ENCODE data around the gene IQSEC3.

Gene IQSEC3

GRCh38 chr12:204261-204678 lies 137.7 kb downstream of the IQSEC3 start:
- peak overlapping the region; percentile 89 for H3K4me2 ChIP-seq (ENCODE audit: low read length, poor library complexity, severe bottlenecking)
- H3K23ac ChIP-seq (ENCODE audit: low read length in 2 of 2): no peak overlapping the region
- H4K8ac ChIP-seq (ENCODE audit: low read length): no peak overlapping the region
- 64% methylated on average over 11 of the region's 11 CpGs for WGBS
- no peak overlapping the region for H3K4ac ChIP-seq (ENCODE audit: low read depth in 1 of 2, low read length in 2 of 2)
- H2AFZ ChIP-seq (ENCODE audit: low read depth, low read length): no peak overlapping the region
- H3K9ac ChIP-seq (ENCODE audit: low read length): peak overlapping the region; percentile 62
- peaks cover 0 to 3% of the 10 kb centered on the region in 2 experiments for H3K36me3 ChIP-seq (ENCODE audit: control insufficient read depth in 1 of 2, insufficient read depth in 2 of 2, low read depth in 1 of 2, low read length in 2 of 2)
- H3K79me1 ChIP-seq (replicated peaks; ENCODE audit: low read length, poor library complexity, severe bottlenecking): no peaks in the 10 kb centered on the region
- no peak overlapping the region for H2BK15ac ChIP-seq (ENCODE audit: low read depth, poor library complexity, severe bottlenecking)
- no peak overlapping the region for H2BK12ac ChIP-seq (ENCODE audit: low read length in 2 of 2)
- H2BK5ac ChIP-seq (ENCODE audit: low read depth, low read length, poor library complexity, severe bottlenecking): no peak overlapping the region
- H2BK120ac ChIP-seq (ENCODE audit: low read depth, low read length): no peak overlapping the region
- H2AK5ac ChIP-seq (ENCODE audit: low read length, severe bottlenecking): no peak overlapping the region
- DNase-seq: no peak
- peaks cover 21% of the 10 kb centered on the region for H3K4me1 ChIP-seq (ENCODE audit: control insufficient read depth, insufficient read depth, low read depth, low read length)
- peaks cover 53 to 83% of the 10 kb centered on the region in 2 experiments for H3K27me3 ChIP-seq (ENCODE audit: control insufficient read depth in 1 of 2, insufficient read depth in 1 of 2, low read length in 2 of 2)
- no peaks in the 10 kb centered on the region for H3K9me3 ChIP-seq (ENCODE audit: control insufficient read depth, low read length)
- H3K14ac ChIP-seq (ENCODE audit: low read length in 2 of 2): no peak overlapping the region
- no peak overlapping the region for H3K18ac ChIP-seq (ENCODE audit: low read depth in 1 of 2, low read length in 2 of 2)
- no peak overlapping the region for H4K91ac ChIP-seq (ENCODE audit: low read length)
- H3K4me3 ChIP-seq (ENCODE audit: insufficient read depth in 1 of 2, low read depth in 1 of 2, low read length in 2 of 2): peak overlapping the region in 1 of 2 experiments; percentile 67
- H3K27ac ChIP-seq (ENCODE audit: low read length, poor library complexity, severe bottlenecking): no peak overlapping the region

GRCh38 chr12:205026-205425 lies 138.5 kb downstream of the IQSEC3 start:
- Histone ChIP-seq H2AFZ (ENCODE audit: low read depth, low read length) (no peak overlapping the region), H3K4ac (ENCODE audit: low read depth in 1 of 2, low read length in 2 of 2) (no peak overlapping the region), H3K18ac (ENCODE audit: low read depth in 1 of 2, low read length in 2 of 2) (no peak overlapping the region), H3K4me2 (ENCODE audit: low read length, poor library complexity, severe bottlenecking) (no peak overlapping the region), H4K91ac (ENCODE audit: low read length) (no peak overlapping the region), H2BK5ac (ENCODE audit: low read depth, low read length, poor library complexity, severe bottlenecking) (no peak overlapping the region), H3K9ac (ENCODE audit: low read length) (no peak overlapping the region), H3K9me3 (ENCODE audit: control insufficient read depth, low read length) (no peaks in the 10 kb centered on the region), H3K27me3 (ENCODE audit: control insufficient read depth in 1 of 2, insufficient read depth in 1 of 2, low read length in 2 of 2) (peaks cover 60 to 91% of the 10 kb centered on the region in 2 experiments), H3K4me3 (ENCODE audit: insufficient read depth in 1 of 2, low read depth in 1 of 2, low read length in 2 of 2) (no peak overlapping the region), H3K36me3 (ENCODE audit: control insufficient read depth in 1 of 2, insufficient read depth in 2 of 2, low read depth in 1 of 2, low read length in 2 of 2) (peaks cover 0 to 3% of the 10 kb centered on the region in 2 experiments), H3K79me1 (replicated peaks; ENCODE audit: low read length, poor library complexity, severe bottlenecking) (no peaks in the 10 kb centered on the region), H3K27ac (ENCODE audit: low read length, poor library complexity, severe bottlenecking) (no peak overlapping the region), H3K4me1 (ENCODE audit: control insufficient read depth, insufficient read depth, low read depth, low read length) (peaks cover 21% of the 10 kb centered on the region), H2AK5ac (ENCODE audit: low read length, severe bottlenecking) (no peak overlapping the region), H3K14ac (ENCODE audit: low read length in 2 of 2) (no peak overlapping the region), H2BK120ac (ENCODE audit: low read depth, low read length) (no peak overlapping the region), H4K8ac (ENCODE audit: low read length) (no peak overlapping the region), H2BK15ac (ENCODE audit: low read depth, poor library complexity, severe bottlenecking) (no peak overlapping the region), H2BK12ac (ENCODE audit: low read length in 2 of 2) (no peak overlapping the region), H3K23ac (ENCODE audit: low read length in 2 of 2) (no peak overlapping the region)
- no peak for DNase-seq
- 92% methylated on average over 4 of the region's 4 CpGs for WGBS

GRCh38 chr12:206746-207440 lies 140.3 kb downstream of the IQSEC3 start:
- H3K9ac ChIP-seq (ENCODE audit: low read length): no peak overlapping the region
- H3K4me1 ChIP-seq (ENCODE audit: control insufficient read depth, insufficient read depth, low read depth, low read length): peaks cover 17% of the 10 kb centered on the region
- no peaks in the 10 kb centered on the region for H3K79me1 ChIP-seq (replicated peaks; ENCODE audit: low read length, poor library complexity, severe bottlenecking)
- peaks cover 60 to 96% of the 10 kb centered on the region in 2 experiments for H3K27me3 ChIP-seq (ENCODE audit: control insufficient read depth in 1 of 2, insufficient read depth in 1 of 2, low read length in 2 of 2)
- H4K91ac ChIP-seq (ENCODE audit: low read length): no peak overlapping the region
- H3K23ac ChIP-seq (ENCODE audit: low read length in 2 of 2): peak overlapping the region in 1 of 2 experiments; percentile 41
- no peak overlapping the region for H3K18ac ChIP-seq (ENCODE audit: low read depth in 1 of 2, low read length in 2 of 2)
- no peak overlapping the region for H2BK12ac ChIP-seq (ENCODE audit: low read length in 2 of 2)
- H2BK15ac ChIP-seq (ENCODE audit: low read depth, poor library complexity, severe bottlenecking): no peak overlapping the region
- no peak overlapping the region for H3K4me2 ChIP-seq (ENCODE audit: low read length, poor library complexity, severe bottlenecking)
- no peak overlapping the region for H3K27ac ChIP-seq (ENCODE audit: low read length, poor library complexity, severe bottlenecking)
- no peak overlapping the region for H4K8ac ChIP-seq (ENCODE audit: low read length)
- no peak overlapping the region for H3K14ac ChIP-seq (ENCODE audit: low read length in 2 of 2)
- H3K4me3 ChIP-seq (ENCODE audit: insufficient read depth in 1 of 2, low read depth in 1 of 2, low read length in 2 of 2): no peak overlapping the region
- no peak for DNase-seq
- no peak overlapping the region for H2AFZ ChIP-seq (ENCODE audit: low read depth, low read length)
- H3K9me3 ChIP-seq (ENCODE audit: control insufficient read depth, low read length): no peaks in the 10 kb centered on the region
- WGBS: 83% methylated on average over 20 of the region's 21 CpGs
- no peak overlapping the region for H2AK5ac ChIP-seq (ENCODE audit: low read length, severe bottlenecking)
- H2BK120ac ChIP-seq (ENCODE audit: low read depth, low read length): no peak overlapping the region
- no peaks in the 10 kb centered on the region for H3K36me3 ChIP-seq (ENCODE audit: control insufficient read depth in 1 of 2, insufficient read depth in 2 of 2, low read depth in 1 of 2, low read length in 2 of 2)
- H2BK5ac ChIP-seq (ENCODE audit: low read depth, low read length, poor library complexity, severe bottlenecking): no peak overlapping the region
- no peak overlapping the region for H3K4ac ChIP-seq (ENCODE audit: low read depth in 1 of 2, low read length in 2 of 2)

DNA sequence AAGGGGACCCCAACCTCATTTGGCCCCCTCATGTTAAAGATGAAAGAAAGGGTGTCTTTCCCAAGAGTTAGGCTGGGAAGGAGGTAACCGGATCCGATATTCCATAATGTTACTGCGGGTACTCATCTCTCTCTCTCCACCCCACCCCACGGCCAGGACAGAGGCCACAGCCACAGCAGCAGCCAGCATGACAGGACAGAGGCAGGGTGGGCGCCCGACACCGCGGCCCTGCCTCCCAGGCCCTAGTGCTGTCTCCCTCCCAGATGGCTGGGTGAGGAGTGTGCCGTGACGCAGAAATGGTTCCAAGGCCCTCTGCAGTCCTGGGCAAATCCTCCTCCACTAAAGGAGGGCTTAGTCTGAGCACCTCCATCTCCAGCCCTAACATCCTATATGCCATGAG lies 141.2 kb downstream of the IQSEC3 start:
- H2BK15ac ChIP-seq (ENCODE audit: low read depth, poor library complexity, severe bottlenecking): no peak overlapping the region
- no peak for DNase-seq
- H3K14ac ChIP-seq (ENCODE audit: low read length in 2 of 2): no peak overlapping the region
- H4K91ac ChIP-seq (ENCODE audit: low read length): no peak overlapping the region
- peaks cover 16% of the 10 kb centered on the region for H3K4me1 ChIP-seq (ENCODE audit: control insufficient read depth, insufficient read depth, low read depth, low read length)
- no peak overlapping the region for H3K23ac ChIP-seq (ENCODE audit: low read length in 2 of 2)
- H4K8ac ChIP-seq (ENCODE audit: low read length): no peak overlapping the region
- H3K4me3 ChIP-seq (ENCODE audit: insufficient read depth in 1 of 2, low read depth in 1 of 2, low read length in 2 of 2): no peak overlapping the region
- no peaks in the 10 kb centered on the region for H3K9me3 ChIP-seq (ENCODE audit: control insufficient read depth, low read length)
- H3K27me3 ChIP-seq (ENCODE audit: control insufficient read depth in 1 of 2, insufficient read depth in 1 of 2, low read length in 2 of 2): peaks cover 56 to 96% of the 10 kb centered on the region in 2 experiments
- no peak overlapping the region for H2BK5ac ChIP-seq (ENCODE audit: low read depth, low read length, poor library complexity, severe bottlenecking)
- no peaks in the 10 kb centered on the region for H3K36me3 ChIP-seq (ENCODE audit: control insufficient read depth in 1 of 2, insufficient read depth in 2 of 2, low read depth in 1 of 2, low read length in 2 of 2)
- H3K79me1 ChIP-seq (replicated peaks; ENCODE audit: low read length, poor library complexity, severe bottlenecking): no peaks in the 10 kb centered on the region
- H3K27ac ChIP-seq (ENCODE audit: low read length, poor library complexity, severe bottlenecking): no peak overlapping the region
- H2BK120ac ChIP-seq (ENCODE audit: low read depth, low read length): no peak overlapping the region
- H3K18ac ChIP-seq (ENCODE audit: low read depth in 1 of 2, low read length in 2 of 2): no peak overlapping the region
- H2BK12ac ChIP-seq (ENCODE audit: low read length in 2 of 2): no peak overlapping the region
- WGBS: 86% methylated on average over 10 of the region's 10 CpGs
- H3K9ac ChIP-seq (ENCODE audit: low read length): no peak overlapping the region
- no peak overlapping the region for H2AFZ ChIP-seq (ENCODE audit: low read depth, low read length)
- no peak overlapping the region for H3K4ac ChIP-seq (ENCODE audit: low read depth in 1 of 2, low read length in 2 of 2)
- no peak overlapping the region for H3K4me2 ChIP-seq (ENCODE audit: low read length, poor library complexity, severe bottlenecking)
- H2AK5ac ChIP-seq (ENCODE audit: low read length, severe bottlenecking): no peak overlapping the region
